ENCODE measurements around the gene PCSK5. TPM values are rescaled to one million over a fixed set of nuclear protein-coding genes. Genes with fewer than 3 reads are reported as not detected.

Gene PCSK5
- total RNA-seq, 4 donors from 2014 or later, result 37.7 to 53.4 (median 43.1) TPM

GRCh38 chr9:76034049-76034448 is 143.6 kb downstream of the PCSK5 start:
- no peak for TF ChIP-seq CTCF (IDR thresholded peaks at IDR 0.05)
- DNase-seq (ENCODE audit: low spot score) (no peak), ATAC-seq (ENCODE audit: low FRiP score) (no peak)

- DNase-seq (ENCODE audit: low spot score) (no peak), ATAC-seq (ENCODE audit: low FRiP score) (no peak)
- TF ChIP-seq CTCF (IDR thresholded peaks at IDR 0.05), result no peak
These were observed 146.3 kb downstream of the PCSK5 start for GRCh38 chr9:76036762-76037161.

GRCh38 chr9:76037587-76038225 is 147.2 kb downstream of the PCSK5 start:
- DNase-seq (ENCODE audit: low spot score) (no peak), ATAC-seq (ENCODE audit: low FRiP score) (no peak)
- no peak for TF ChIP-seq CTCF (IDR thresholded peaks at IDR 0.05)

GRCh38 chr9:76038431-76038830 is 148.0 kb downstream of the PCSK5 start:
- TF ChIP-seq CTCF (IDR thresholded peaks at IDR 0.05), result no peak
- ATAC-seq (ENCODE audit: low FRiP score) (no peak), DNase-seq (ENCODE audit: low spot score) (no peak)

GRCh38 chr9:76044266-76044819 is 153.9 kb downstream of the PCSK5 start:
- TF ChIP-seq CTCF (IDR thresholded peaks at IDR 0.05), result no peak
- DNase-seq (ENCODE audit: low spot score) (no peak), ATAC-seq (ENCODE audit: low FRiP score) (peak; percentile 57)

GRCh38 chr9:76045221-76045620 is 154.7 kb downstream of the PCSK5 start:
- TF ChIP-seq CTCF (IDR thresholded peaks at IDR 0.05), result no peak
- DNase-seq (ENCODE audit: low spot score) (no peak), ATAC-seq (ENCODE audit: low FRiP score) (no peak)

GRCh38 chr9:76049341-76049740 is 158.9 kb downstream of the PCSK5 start:
- TF ChIP-seq CTCF (IDR thresholded peaks at IDR 0.05), result no peak
- ATAC-seq (ENCODE audit: low FRiP score), result no peak

More at GRCh38 chr9:76049341-76049740, 158.9 kb downstream of the PCSK5 start:
- no peak for DNase-seq (ENCODE audit: low spot score)

Measured in omental fat pad (tissue), 4 donors.